Measurements from ENCODE around the gene ERICH6B. TPM values are rescaled to one million over a fixed set of nuclear protein-coding genes. Genes with fewer than 3 reads are reported as not detected.

Gene ERICH6B
- total and polyA plus RNA-seq, 4 donors: not detected

DNA sequence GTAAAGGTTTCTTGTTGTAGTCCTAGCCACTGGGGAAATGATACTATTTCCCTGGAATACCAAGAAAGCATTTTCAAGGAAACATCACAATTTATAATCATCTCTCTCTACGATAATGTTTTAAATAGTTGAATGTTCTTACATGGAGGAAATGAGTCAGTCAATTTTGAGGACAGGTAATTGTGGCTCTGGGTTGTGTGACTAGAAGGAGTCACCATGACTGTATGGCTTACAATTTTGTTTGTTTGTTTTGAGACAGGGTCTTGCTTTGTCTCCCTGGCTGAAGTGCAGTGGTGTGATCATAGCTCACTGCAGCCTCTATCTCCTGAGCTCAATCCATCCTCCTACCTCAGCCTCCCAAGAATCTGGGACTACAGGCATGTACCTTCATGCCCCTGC, 103.4 kb downstream of the ERICH6B start:
- 55 to 63% methylated on average over 1 of the region's 1 CpG for whole genome bisulfite sequencing, 2 donors

DNA sequence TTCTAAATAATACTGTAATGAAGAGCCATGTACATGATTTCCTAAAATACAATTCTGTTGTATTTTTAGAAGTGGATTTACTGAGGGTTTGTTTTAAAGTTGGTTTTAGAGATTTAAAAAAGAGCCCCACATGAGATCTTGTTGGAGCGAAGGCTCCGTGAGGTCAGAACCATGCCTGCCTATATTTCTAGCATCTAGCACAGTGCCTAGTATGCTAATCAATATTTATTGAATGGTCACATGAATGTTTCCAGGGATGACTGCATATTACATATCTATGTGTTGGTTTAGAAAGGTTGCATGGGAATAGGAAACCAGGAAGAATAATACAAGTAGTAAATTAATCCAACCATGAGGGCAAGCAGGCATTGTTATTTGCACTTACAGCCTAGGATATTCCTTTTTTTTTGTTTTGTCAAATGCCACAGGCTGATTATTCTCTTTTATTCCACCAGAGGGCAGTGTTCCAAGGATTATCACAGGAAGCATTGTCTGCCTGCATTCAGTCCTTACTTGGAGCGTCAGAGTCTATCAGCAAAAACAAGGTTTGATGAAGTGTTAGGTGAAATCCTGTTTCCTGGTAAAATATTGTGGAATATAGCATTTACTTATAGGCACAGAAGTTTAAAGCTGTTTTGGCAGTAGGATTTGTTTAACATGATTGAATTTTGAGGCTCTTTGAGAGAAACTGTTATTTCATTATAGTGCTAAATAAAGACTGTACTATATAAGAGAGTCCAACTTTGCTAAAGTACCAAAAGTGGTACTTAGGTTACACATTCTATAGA, 104.0 kb downstream of the ERICH6B start:
- WGBS, 2 donors: 61 to 68% methylated on average over 3 of the region's 3 CpGs
- TF ChIP-seq, protein P1, sequence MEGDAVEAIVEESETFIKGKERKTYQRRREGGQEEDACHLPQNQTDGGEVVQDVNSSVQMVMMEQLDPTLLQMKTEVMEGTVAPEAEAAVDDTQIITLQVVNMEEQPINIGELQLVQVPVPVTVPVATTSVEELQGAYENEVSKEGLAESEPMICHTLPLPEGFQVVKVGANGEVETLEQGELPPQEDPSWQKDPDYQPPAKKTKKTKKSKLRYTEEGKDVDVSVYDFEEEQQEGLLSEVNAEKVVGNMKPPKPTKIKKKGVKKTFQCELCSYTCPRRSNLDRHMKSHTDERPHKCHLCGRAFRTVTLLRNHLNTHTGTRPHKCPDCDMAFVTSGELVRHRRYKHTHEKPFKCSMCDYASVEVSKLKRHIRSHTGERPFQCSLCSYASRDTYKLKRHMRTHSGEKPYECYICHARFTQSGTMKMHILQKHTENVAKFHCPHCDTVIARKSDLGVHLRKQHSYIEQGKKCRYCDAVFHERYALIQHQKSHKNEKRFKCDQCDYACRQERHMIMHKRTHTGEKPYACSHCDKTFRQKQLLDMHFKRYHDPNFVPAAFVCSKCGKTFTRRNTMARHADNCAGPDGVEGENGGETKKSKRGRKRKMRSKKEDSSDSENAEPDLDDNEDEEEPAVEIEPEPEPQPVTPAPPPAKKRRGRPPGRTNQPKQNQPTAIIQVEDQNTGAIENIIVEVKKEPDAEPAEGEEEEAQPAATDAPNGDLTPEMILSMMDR (IDR thresholded peaks at IDR 0.05; ENCODE audit: control extremely low read depth, extremely low read depth): peak; percentile 80
- H3K36me3 ChIP-seq (ENCODE audit: control insufficient read depth in 4 of 4, insufficient read depth in 4 of 4, low read length in 4 of 4): peaks cover 19 to 38% (median 31%) of the 10 kb centered on the region in 4 donors
- no peaks in the 10 kb centered on the region for H3K27me3 ChIP-seq (ENCODE audit: control insufficient read depth in 3 of 3, insufficient read depth in 3 of 3, low read length in 2 of 3)
- DNase-seq (peak; percentile 57 to 97 (median 96)), ATAC-seq (ENCODE audit: insufficient read depth, low FRiP score) (peak; percentile 82)
- H3K4me1 ChIP-seq (ENCODE audit: control insufficient read depth in 5 of 5, insufficient read depth in 5 of 5, low read length in 5 of 5): peaks cover 0 to 10% (median 0%) of the 10 kb centered on the region in 5 donors
- H3K9me3 ChIP-seq (ENCODE audit: control insufficient read depth in 4 of 4, insufficient read depth in 3 of 4, low read length in 3 of 4): no peaks in the 10 kb centered on the region
- no peak overlapping the region for H3K9ac ChIP-seq (ENCODE audit: insufficient read depth in 1 of 2, low read length in 2 of 2)
- no peak overlapping the region for H3K4me3 ChIP-seq
- no peak overlapping the region for H3K27ac ChIP-seq (ENCODE audit: low read depth in 1 of 2, low read length in 1 of 2)

More for the DNA sequence above, 103.4 kb downstream of the ERICH6B start:
- peaks cover 15 to 38% (median 32%) of the 10 kb centered on the region in 4 donors for H3K36me3 ChIP-seq (ENCODE audit: control insufficient read depth in 4 of 4, insufficient read depth in 4 of 4, low read length in 4 of 4)
- TF ChIP-seq, protein P1 (IDR thresholded peaks at IDR 0.05; ENCODE audit: control extremely low read depth, extremely low read depth): no peak
- H3K27ac ChIP-seq (ENCODE audit: low read depth in 1 of 2, low read length in 1 of 2): no peak overlapping the region
- H3K4me3 ChIP-seq: no peak overlapping the region
- DNase-seq (no peak), ATAC-seq (ENCODE audit: insufficient read depth, low FRiP score) (no peak)
- no peaks in the 10 kb centered on the region for H3K27me3 ChIP-seq (ENCODE audit: control insufficient read depth in 3 of 3, insufficient read depth in 3 of 3, low read length in 2 of 3)
- H3K9me3 ChIP-seq (ENCODE audit: control insufficient read depth in 4 of 4, insufficient read depth in 3 of 4, low read length in 3 of 4): no peaks in the 10 kb centered on the region
- peaks cover 0 to 10% (median 0%) of the 10 kb centered on the region in 5 donors for H3K4me1 ChIP-seq (ENCODE audit: control insufficient read depth in 5 of 5, insufficient read depth in 5 of 5, low read length in 5 of 5)
- H3K9ac ChIP-seq (ENCODE audit: insufficient read depth in 1 of 2, low read length in 2 of 2): no peak overlapping the region

DNA sequence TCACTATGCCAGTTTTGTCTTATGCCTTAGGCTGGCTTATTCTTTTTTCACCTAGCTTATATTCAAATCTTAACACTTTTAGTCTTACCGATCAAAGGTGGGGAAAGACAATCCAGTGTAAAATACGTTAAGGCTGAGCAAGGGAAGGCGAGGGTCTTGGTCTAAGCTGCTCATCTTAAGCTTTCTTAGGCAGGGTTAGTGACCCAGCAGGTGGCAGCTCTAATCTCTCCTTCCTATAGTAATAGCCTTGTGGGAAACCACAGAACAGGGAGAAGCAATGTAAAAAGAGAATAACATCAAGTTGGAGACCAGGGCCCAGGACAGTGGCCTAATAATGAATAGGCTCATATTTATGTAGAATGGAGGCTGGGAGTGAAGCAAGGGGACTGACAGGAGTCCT, 104.9 kb downstream of the ERICH6B start:
- Histone ChIP-seq H3K4me1 (ENCODE audit: control insufficient read depth in 5 of 5, insufficient read depth in 5 of 5, low read length in 5 of 5) (peaks cover 0 to 10% (median 0%) of the 10 kb centered on the region in 5 donors), H3K9me3 (ENCODE audit: control insufficient read depth in 4 of 4, insufficient read depth in 3 of 4, low read length in 3 of 4) (no peaks in the 10 kb centered on the region), H3K9ac (ENCODE audit: insufficient read depth in 1 of 2, low read length in 2 of 2) (no peak overlapping the region), H3K4me3 (no peak overlapping the region), H3K27ac (ENCODE audit: low read depth in 1 of 2, low read length in 1 of 2) (no peak overlapping the region), H3K36me3 (ENCODE audit: control insufficient read depth in 4 of 4, insufficient read depth in 4 of 4, low read length in 4 of 4) (peaks cover 21 to 37% (median 29%) of the 10 kb centered on the region in 4 donors), H3K27me3 (ENCODE audit: control insufficient read depth in 3 of 3, insufficient read depth in 3 of 3, low read length in 2 of 3) (no peaks in the 10 kb centered on the region)
- DNase-seq: no peak
- no peak for ATAC-seq (ENCODE audit: insufficient read depth, low FRiP score)
- TF ChIP-seq, protein P1 (IDR thresholded peaks at IDR 0.05; ENCODE audit: control extremely low read depth, extremely low read depth): no peak
- WGBS, 2 donors: 92 to 98% methylated on average over 3 of the region's 3 CpGs

Data from lung (tissue), 12 donors.